HG02588 (cell line): Measurements from ENCODE around the gene RENBP.
A peak's percentile ranks its signal among the peaks of the same experiment; 100 is the strongest.

Source experiments
- ATAC-seq: cut with Tn5 transposase; IDR thresholded peaks from one replicate; pipeline ENCODE4 v1.9.1; 2021; ENCODE audit warnings: mild to moderate bottlenecking, moderate library complexity; ENCODE audit not compliant: unreplicated experiment

The RENBP gene

DNA sequence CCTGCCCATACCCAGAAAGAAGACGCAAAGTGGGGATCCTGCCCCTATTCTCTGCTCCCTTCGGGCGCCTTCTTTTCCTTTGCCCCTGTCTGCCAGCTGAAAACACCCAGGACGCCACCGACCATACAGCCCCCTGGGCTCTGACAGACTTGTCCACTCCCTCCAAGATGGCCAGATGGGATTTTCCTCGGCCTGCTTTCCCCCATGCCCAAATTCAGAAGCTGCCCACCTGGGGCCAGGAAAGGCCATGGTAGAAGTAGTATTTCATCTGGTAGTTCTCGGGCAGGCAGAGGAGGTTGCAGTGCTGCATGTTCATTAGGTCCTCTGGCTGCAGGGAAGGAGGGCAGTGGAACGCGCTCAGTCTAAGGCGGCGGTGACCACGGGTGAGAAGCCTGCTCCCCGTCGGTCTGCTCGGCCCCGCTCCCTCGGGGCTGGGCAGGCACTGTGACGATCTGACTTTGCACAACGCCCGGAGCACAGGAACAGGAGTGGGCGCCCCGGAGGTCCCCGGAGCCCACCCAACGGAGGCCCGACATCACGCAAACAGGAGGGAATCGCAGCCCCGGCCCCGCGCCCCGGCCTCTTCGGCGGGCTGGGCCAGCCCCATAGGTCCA is 10.2 kb downstream of the RENBP start:
- peak; percentile 16 for ATAC-seq

DNA sequence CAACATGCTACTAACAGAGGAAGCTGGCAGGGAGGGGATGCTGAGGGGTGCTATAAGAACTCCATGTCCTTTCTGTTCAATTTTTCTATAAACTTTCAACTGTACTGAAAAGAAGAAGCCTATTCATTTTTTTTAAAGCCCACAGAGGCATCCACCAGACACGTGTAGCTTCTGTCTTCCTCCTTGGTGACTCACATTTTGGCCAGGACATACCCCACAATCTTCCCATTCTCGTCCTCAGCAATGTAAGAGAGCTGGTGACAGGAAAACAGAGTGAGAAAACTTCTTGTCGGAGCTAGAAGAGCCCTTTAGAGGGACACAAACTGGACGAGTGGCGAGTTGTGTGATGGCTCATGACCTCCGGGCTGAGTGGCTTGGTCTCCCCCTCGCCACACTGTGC is 10.7 kb downstream of the RENBP start:
- no peak for ATAC-seq

- no peak for ATAC-seq
These were observed 12.1 kb downstream of the RENBP start for GRCh38 chrX:153932220-153932915.

- ATAC-seq, result no peak
These were observed 12.7 kb downstream of the RENBP start for GRCh38 chrX:153931748-153932147.

DNA sequence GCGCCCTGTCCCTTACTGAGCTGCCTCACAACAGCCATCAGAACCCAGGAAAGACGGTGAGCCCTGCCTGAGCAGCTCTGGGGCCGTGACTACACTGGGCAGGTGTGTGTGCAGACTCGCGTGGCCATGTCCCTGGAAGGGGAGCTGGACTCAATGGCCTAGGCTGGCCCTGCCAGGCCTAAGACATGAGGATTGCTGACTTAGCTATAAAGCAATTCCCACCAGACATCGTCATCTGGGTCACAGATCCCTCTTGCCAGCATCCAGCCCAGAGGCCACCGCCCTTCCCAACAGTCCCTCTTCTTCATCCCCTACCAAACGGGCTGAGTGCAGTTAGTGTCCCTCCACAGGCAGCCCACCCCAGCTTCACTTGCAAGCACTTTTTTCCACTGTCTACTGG is 13.3 kb downstream of the RENBP start:
- ATAC-seq, result no peak

- no peak for ATAC-seq
These were observed 14.2 kb downstream of the RENBP start for GRCh38 chrX:153930011-153930910.

GRCh38 chrX:153929576-153929975 is 14.9 kb downstream of the RENBP start:
- ATAC-seq, result no peak

DNA sequence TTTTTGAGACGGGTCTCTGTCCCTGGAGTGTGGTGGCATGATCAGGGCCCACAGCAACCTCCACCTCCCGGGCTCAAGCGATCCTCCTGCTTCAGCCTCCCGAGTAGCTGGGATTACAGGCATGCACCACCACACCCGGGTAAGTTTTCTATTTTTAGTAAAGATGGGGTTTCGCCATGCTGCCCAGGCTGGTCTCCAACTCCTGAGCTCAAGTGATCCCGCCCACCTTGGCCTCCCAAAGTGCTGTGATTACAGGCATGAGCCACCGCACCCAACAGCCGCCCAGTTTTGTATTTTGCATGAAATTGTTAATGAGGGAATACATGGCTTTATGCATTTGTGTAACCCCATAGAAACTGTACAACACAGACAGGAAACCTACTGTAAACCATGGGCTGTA is 15.6 kb downstream of the RENBP start:
- no peak for ATAC-seq

DNA sequence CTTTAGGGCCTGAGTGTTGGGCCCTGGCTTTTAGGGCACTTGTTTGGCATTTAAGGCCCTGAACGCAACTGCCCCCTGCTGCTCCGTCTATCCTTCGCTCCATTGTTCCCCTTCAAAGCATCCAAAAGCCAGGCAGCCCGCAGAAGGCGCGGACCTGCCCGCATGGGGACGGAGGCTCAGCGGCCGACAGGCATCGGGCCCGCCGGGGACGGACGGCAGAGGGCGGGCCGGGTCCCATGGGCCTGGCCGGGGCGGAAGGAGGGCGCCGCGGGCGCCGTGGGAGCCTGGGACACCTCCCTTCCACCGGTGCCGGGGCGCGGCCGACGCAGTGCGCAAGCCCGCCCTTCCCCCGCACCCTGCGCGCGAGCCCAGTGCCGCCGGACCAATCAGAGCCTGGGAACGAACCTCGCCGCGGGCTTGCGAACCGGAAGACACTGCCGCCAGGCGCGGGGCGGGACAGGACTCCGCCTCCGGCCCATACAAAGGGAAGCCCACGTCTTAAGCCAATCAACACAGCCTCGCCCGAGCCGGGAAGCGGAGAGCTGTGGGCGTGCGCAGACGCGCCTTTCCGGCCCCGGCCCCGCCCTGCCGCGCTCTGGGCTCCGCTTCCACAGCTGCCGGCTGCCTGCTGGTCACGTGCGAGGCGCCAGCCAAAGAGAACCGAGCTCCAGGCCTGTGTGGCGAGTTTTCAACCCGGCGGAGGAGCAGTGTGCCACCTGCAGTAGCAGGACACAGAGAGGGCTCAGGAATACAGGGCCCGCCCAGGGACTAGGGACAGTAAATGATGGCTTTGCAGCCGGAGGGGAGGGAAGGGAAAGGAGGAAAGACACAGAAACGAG is 16.3 kb downstream of the RENBP start:
- ATAC-seq, result peak; percentile 65

GRCh38 chrX:153927672-153927921 is 16.8 kb downstream of the RENBP start:
- no peak for ATAC-seq

- ATAC-seq, result peak; percentile 34
These were observed 17.4 kb downstream of the RENBP start for GRCh38 chrX:153926858-153927671.

GRCh38 chrX:153926552-153926857 is 17.9 kb downstream of the RENBP start:
- ATAC-seq, result no peak

DNA sequence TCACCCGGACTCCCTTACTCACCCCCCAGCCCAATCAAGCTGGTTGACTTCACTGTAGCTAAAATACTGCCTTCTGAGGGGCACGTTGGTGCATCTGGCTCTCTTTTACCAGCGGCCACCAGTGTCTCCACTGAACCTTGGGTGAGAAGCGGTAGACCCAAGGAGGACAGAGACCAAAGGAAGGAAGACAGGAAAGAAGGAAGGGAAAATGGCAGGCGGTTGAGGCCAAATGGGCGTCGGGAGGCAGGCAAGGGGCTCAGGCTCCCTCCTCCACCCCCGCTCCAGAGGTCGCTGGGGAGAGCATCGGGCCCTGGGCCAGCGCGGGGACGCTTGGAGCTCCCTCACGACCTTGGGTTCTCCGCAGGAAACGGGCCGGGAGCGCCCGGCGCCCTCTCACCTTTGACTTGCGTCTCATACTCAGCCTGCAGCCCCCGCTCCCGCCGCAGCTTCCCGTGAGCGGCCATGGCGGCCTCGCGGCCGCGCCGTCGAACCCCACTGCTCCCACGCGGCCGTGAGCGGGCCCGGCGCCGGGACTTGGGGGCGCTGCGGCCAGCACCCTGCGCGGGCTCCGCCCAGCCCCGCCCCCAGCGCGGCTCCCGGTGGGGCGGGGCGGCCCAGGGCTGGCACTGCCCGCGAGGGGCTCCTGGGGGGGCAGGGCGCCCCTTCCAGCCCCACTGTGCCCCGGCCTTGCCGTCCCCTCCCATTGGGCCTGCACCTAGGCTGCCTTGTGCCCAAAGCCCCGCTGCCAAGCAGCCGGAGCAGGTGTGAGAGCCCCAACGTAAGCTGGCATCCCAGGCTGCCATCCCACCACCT is 18.5 kb downstream of the RENBP start, which contains the start of gene ARHGAP4:
Gene ARHGAP4 (minus strand): TSS at position 526 of the 813 bp plus-strand sequence. CDS start 62 bp downstream, at position 464.
- ATAC-seq, result no peak

- ATAC-seq, result no peak
These were observed 19.1 kb downstream of the RENBP start for GRCh38 chrX:153925387-153925738.

GRCh38 chrX:153924149-153924861 is 20.1 kb downstream of the RENBP start:
- no peak for ATAC-seq

- no peak for ATAC-seq
These were observed 21.2 kb downstream of the RENBP start for GRCh38 chrX:153922932-153923857.

DNA sequence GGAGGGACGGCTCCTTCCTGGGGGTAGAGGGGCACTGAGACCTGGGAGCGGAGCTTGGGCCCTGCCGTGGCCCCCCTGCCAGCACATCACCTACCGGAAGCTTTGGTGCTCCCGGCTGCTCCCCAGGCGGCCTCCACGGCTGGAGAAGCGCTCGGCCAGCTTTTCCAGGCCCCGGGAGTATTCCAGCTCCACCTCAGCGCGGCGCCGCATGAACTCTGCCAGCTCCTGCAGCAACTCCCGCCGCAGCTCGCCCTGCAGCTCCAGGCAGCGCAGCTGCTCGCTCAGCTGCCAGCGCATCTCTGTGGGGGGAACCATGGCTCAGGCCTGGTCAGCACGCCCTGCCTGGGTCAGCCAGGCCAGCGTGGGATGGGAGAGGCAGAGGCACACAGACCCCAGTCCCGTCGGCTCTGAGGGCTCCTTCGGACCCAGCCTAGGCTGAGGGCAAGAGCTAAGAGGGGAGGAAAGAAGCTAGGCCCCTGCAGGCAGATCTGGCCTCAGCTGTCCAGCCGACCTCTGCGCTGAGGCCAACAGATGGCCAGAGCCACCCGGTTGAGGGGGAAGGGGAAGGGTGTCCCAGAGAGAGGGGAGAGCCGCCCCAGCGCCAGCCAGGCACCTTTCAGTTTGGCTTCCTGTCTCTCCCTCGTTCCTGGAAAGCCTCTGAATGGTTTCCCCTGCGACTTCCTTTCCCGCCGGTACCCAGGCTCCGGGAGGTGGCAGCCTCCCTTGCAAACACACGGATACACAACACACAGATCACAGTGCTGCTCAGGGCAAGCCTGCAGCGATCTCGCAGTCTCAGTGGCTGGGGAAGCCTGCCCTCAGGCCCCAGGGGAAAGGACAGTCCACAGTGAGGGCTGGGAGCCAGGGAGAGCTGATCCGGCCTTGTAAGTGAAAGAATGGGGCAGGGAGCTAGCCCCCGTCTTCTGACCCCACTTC is 22.7 kb downstream of the RENBP start:
- no peak for ATAC-seq
